HG02885 (cell line): Measurements from ENCODE around the gene P3H3.

Source experiments
- ATAC-seq: cut with Tn5 transposase; IDR thresholded peaks from one replicate; pipeline ENCODE4 v1.9.1; 2021; ENCODE audit warnings: mild to moderate bottlenecking; ENCODE audit not compliant: unreplicated experiment, poor library complexity

The P3H3 gene

GRCh38 chr12:6842075-6842474 is 13.9 kb downstream of the P3H3 start:
- ATAC-seq, result no peak

GRCh38 chr12:6843118-6843902 is 15.1 kb downstream of the P3H3 start:
- ATAC-seq, result no peak

- no peak for ATAC-seq
Measured at GRCh38 chr12:6845395-6845794, 17.2 kb downstream of the P3H3 start.

- ATAC-seq, result no peak
Measured at GRCh38 chr12:6846316-6846869, 18.2 kb downstream of the P3H3 start.

GRCh38 chr12:6847676-6848075 is 19.5 kb downstream of the P3H3 start:
- no peak for ATAC-seq

DNA sequence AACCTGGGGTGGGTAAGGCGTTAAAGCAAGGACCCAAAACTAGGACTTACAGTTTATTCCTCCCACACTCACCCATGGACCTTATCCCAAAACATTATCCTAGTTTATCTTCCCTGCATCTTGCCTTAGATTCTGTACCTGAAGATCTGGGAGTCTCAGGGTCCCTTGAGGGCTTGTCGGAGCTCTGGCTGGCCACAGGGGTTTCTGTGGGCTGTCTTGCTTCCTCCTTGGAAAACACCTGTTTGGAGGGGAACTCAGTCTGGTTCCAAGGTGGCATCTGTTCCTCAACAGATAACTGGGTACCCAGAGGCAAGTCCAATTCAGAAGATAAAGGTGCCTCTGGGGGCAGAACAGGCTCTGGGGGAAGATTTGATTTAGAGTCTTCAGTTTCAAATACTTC is 21.2 kb downstream of the P3H3 start:
- ATAC-seq, result no peak

GRCh38 chr12:6849976-6850560 is 21.9 kb downstream of the P3H3 start:
- ATAC-seq, result no peak

- no peak for ATAC-seq
Measured at GRCh38 chr12:6850796-6851152, 22.6 kb downstream of the P3H3 start.

DNA sequence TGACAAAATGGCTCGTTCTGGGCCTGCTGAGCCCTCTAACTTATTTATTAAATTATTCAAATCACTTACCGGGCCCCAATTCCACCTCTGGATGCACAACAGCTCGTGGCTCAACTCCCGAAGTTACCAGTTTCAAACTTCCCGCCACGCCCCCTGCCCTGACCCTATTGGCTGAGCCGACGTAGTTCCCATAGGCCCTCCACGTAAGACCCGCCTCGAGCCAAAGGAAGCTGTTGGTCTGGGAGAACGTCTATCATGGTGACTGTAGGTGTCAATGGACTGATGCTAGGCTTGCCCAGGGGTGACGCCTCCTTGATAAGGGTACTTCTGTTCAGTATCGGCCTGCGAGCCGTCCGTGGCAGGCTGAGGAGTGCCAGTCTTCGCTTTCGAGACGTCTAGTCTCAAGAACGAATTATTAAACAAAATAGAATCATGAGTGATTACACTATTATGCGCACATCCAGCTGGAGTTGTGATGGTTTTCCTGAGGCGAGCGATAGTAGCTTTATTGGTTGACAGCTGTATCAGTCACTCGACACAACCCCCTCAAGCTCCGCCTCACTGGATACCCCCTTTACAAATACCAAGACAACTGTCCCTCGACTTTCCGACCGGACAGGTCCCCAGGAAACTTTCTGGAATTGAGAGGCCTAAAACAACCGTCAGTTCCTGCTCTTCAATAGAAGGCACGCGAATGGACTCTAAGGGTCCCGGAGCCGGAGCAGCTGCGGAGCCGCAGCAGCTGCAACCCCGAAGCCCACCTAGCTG is 23.1 kb downstream of the P3H3 start, which contains the start of gene CDCA3:
CDCA3 (minus strand) TSS at position 134 of the 768 bp plus-strand sequence. CDS start 334 bp downstream, outside the sequence.
- ATAC-seq, result peak; percentile 59

DNA sequence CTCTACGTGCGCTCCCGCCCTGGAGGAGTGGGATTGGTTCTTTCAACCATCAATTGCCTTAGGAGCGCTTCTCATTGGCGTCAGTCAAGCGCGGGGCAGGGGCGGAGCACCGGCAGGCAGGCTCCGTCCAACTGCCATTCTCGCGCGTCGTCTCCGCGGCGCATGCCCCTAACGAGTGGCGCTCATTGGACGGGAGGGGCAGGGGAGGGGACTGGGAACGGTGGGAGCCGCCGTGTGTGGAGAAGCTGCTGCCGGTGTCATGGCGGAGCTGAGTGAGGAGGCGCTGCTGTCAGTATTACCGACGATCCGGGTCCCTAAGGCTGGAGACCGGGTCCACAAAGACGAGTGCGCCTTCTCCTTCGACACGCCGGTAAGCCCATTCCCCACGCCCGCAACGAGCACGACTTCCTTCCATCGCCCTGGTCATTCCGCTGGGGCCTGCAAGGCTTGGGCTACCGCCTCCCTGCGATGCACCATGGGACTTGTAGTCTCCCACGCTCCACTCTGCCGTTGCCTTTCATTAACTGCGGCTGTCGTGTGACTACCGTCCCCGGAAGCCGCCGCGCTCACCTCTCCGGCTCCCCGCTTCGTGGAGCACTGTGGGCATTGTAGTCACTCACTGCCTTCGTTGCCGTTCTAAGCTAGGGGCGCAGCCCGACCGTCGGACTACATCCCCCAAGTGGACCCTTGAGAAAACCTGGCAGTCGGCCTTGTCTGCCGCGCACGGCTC is 23.9 kb downstream of the P3H3 start, which contains the start of gene USP5:
USP5 (plus strand) TSS at position 230 of the 730 bp plus-strand sequence; CDS start at position 260, 30 bp downstream.
- peak; percentile 73 for ATAC-seq

GRCh38 chr12:6852651-6853354 is 24.6 kb downstream of the P3H3 start:
- ATAC-seq, result no peak

DNA sequence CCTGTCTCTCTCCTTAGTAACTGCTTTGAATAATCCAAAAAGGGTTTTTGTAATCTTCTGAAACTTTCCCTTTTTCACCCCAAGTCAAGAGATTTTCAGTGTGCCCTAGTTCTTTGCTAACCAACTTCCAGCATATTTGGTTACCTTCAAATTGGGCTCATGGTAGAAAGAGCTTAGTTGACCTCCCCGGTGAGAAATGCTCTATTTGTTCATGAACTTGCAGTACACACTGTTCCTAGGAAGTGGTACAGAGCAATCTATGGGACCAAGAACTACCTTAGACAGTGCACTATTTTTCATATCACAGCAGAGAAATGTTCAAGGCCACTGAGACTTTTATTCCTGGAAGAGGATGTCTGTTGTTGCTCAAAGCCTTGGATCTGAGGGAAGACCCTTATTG is 25.4 kb downstream of the P3H3 start:
- no peak for ATAC-seq

GRCh38 chr12:6854036-6854435 is 25.8 kb downstream of the P3H3 start:
- no peak for ATAC-seq

DNA sequence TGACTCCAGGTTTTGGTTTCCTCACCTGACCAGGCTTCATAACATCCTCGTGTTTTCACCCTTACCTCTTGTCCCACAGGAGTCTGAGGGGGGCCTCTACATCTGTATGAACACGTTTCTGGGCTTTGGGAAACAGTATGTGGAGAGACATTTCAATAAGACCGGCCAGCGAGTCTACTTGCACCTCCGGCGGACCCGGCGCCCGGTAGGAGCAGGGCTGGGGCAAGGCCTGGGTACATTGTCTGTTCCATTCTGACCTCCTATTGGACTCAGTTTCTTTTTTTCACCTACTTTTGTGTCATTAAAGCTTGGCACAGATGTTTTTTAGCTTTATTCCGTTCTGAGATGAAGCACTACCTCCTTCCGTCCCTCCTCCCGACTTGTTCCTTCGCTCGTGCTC is 27.1 kb downstream of the P3H3 start:
- no peak for ATAC-seq

DNA sequence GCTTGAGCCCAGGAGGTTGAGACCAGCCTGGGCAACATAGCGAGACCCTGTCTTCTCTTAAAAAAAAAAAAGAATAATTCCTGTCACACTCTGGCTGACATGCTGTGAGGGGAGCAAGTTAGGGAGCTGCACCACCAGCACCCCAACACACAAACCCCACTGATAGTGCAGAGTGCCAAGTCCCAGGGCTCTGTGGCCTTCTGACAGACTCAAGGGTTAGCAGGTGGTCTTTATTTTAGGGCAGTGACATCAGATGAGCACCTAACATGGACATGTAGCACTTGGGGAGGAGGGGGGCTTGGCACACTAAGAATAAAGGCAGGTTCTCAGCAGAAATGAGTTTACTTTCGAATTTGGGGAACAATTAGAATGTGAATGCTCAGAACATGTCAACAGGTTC is 30.6 kb downstream of the P3H3 start:
- ATAC-seq, result no peak

GRCh38 chr12:6860116-6860515 is 31.9 kb downstream of the P3H3 start:
- ATAC-seq, result no peak

DNA sequence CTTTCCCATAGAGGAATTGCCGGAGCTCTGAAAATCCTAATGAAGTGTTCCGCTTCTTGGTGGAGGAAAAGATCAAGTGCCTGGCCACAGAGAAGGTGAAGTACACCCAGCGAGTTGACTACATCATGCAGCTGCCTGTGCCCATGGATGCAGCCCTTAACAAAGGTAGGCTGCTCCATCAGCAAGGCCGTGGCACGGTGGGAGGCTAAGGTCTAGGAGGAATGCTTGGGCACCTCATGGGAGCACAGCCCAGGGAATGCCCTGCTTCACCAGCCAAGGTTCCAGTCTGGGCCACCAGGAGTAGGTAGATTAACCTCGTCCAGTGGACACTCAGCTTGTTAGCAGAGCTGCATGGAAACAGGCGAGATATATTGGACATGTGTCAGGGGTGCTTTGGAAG is 32.7 kb downstream of the P3H3 start:
- ATAC-seq, result no peak

DNA sequence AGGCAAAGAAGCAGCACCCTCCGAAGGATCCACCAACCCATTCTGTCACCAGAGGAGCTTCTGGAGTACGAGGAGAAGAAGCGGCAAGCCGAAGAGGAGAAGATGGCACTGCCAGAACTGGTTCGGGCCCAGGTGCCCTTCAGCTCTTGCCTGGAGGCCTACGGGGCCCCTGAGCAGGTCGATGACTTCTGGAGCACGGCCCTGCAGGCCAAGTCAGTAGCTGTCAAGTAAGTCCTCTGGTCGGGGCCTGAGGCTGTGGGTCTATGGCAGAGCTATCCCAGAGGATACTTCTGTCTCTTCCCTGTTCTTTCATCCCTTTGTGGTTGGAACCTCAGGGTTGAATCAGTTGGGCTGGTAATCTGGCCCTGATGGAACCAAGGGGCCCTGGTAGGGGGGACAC is 33.2 kb downstream of the P3H3 start:
- no peak for ATAC-seq

GRCh38 chr12:6863033-6863432 is 34.8 kb downstream of the P3H3 start:
- ATAC-seq, result no peak
